Kidney (tissue), 14 donors: Measurements from ENCODE around the gene PSMC4. TPM values are rescaled to one million over a fixed set of nuclear protein-coding genes. Genes with fewer than 3 reads are reported as not detected.

Experiments used
- DNase-seq, 5 donors: peaks; one replicate each; pipeline ENCODE4 v3.0.0-alpha.2; 2013 to 2020
- FAIRE-seq: peaks from 2 replicates; lab custom pipeline; 2012; peaks lifted over from hg19 to GRCh38; lab: Jason Lieb, UNC
- H3K27ac ChIP-seq, 2 donors: one replicate each; pipeline ENCODE4 v1.7.0; 2013; ENCODE audit warnings: low read depth in 2 of 2, low read length in 2 of 2, inconsistent platforms in 1 of 2
- H3K27me3 ChIP-seq: one replicate; pipeline ENCODE4 v1.7.1; 2013; ENCODE audit warnings: low read length, inconsistent platforms; ENCODE audit not compliant: control insufficient read depth, insufficient read depth
- H3K36me3 ChIP-seq, 3 donors: one replicate each; pipeline versions ENCODE4 v1.7.0 to v1.7.1; 2013; ENCODE audit warnings: low read length in 3 of 3, control low read depth in 1 of 3, inconsistent platforms in 1 of 3; ENCODE audit not compliant: insufficient read depth in 3 of 3, control insufficient read depth in 2 of 3
- H3K4me1 ChIP-seq, 3 donors: one replicate each; pipeline versions ENCODE4 v1.7.0 to v1.7.1; 2013; ENCODE audit warnings: low read length in 3 of 3, inconsistent platforms in 1 of 3, low read depth in 1 of 3; ENCODE audit not compliant: control insufficient read depth in 2 of 3, insufficient read depth in 2 of 3
- H3K4me3 ChIP-seq, 3 donors: one replicate each; pipeline versions ENCODE4 v1.7.0 to v1.8.1; 2013; ENCODE audit warnings: low read length in 3 of 3, control low read depth in 1 of 3, inconsistent platforms in 1 of 3
- H3K9ac ChIP-seq, 3 donors: one replicate each; pipeline versions ENCODE4 v1.7.0 to v1.7.1; 2013; ENCODE audit warnings: low read length in 3 of 3, control low read depth in 1 of 3, inconsistent platforms in 1 of 3
- H3K9me3 ChIP-seq, 3 donors: one replicate each; pipeline versions ENCODE4 v1.7.0 to v1.7.1; 2013; ENCODE audit warnings: low read length in 3 of 3, control low read depth in 1 of 3, inconsistent platforms in 1 of 3; ENCODE audit not compliant: control insufficient read depth in 2 of 3, insufficient read depth in 1 of 3
- intact Hi-C: fragments of 100-400 bp; cut with DNase I; formaldehyde crosslinking; loops from one replicate; pipeline ENCODE4 v1.11.1; 2022
- polyA plus RNA-seq: library from polyadenylated mRNA; stranded (reverse); fragments of 350-450 nt; fragmentation: Illumina TruSeq; extraction: RNeasy Lipid Tissue Mini Kit (QIAGEN cat#74804); gene quantifications from one replicate; pipeline ENCODE4 v1.2.3, GENCODE V29; 2014; ENCODE audit warnings: low read depth, low replicate concordance; ENCODE audit not compliant: insufficient read depth
- total RNA-seq: library from RNA; stranded (reverse); fragmentation: NEBNext Ultra II Directional; extraction: Animal tissue kit (Norgen Biotek cat#: 25700); gene quantifications from one replicate; pipeline ENCODE4 v1.2.1, GENCODE V29; 2021
- TF ChIP-seq, protein P1 (sequence below): IDR thresholded peaks from 3 replicates; pipeline ENCODE4 v1.5.1; 2012; ENCODE audit warnings: mild to moderate bottlenecking, moderate library complexity, borderline replicate concordance; ENCODE audit not compliant: insufficient read depth; ENCODE audit errors: extremely low read depth
- donor health status: control.
- donor health status: control.
- donor health status: control.
- donor health status: control.
- donor health status: control.
- donor health status: DM: yes; HTN: yes; CAD: no.
- donor health status: Normal renal cell carcinoma (clear cell type).

Gene PSMC4
- total and polyA plus RNA-seq, 2 donors from 2014 or later = 84.7 to 113 TPM

DNA sequence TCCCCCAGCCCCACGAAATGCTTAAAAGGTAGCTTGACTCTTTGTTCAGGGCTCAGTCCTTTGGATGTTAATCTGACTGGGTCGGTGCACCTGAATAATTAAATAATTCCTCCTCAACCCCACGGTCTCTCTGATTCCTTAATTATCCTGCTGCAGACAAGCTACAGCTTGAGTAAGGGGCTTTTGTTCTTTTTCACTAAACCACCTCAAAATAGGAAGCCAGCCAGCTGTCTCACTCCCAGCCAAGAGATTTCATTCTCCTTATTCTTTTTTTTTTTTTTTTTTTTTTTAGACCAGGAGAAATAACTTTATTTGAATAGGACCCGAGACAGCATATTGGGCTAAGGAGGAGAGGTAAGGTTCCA, 28.6 kb upstream of the PSMC4 start:
- no peaks in the 10 kb centered on the region for H3K36me3 ChIP-seq
- peaks cover 3 to 20% (median 7%) of the 10 kb centered on the region in 3 donors for H3K4me1 ChIP-seq
- no peak overlapping the region for H3K9ac ChIP-seq
- H3K27ac ChIP-seq = no peak overlapping the region
- H3K9me3 ChIP-seq = no peaks in the 10 kb centered on the region
- FAIRE-seq (no peak), DNase-seq (peak in 2 of 5 donors; percentile 23 to 29)
- no peaks in the 10 kb centered on the region for H3K27me3 ChIP-seq
- TF ChIP-seq, protein P1, sequence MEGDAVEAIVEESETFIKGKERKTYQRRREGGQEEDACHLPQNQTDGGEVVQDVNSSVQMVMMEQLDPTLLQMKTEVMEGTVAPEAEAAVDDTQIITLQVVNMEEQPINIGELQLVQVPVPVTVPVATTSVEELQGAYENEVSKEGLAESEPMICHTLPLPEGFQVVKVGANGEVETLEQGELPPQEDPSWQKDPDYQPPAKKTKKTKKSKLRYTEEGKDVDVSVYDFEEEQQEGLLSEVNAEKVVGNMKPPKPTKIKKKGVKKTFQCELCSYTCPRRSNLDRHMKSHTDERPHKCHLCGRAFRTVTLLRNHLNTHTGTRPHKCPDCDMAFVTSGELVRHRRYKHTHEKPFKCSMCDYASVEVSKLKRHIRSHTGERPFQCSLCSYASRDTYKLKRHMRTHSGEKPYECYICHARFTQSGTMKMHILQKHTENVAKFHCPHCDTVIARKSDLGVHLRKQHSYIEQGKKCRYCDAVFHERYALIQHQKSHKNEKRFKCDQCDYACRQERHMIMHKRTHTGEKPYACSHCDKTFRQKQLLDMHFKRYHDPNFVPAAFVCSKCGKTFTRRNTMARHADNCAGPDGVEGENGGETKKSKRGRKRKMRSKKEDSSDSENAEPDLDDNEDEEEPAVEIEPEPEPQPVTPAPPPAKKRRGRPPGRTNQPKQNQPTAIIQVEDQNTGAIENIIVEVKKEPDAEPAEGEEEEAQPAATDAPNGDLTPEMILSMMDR = no peak
- intact Hi-C loops = no loop called here
- H3K4me3 ChIP-seq = no peak overlapping the region

DNA sequence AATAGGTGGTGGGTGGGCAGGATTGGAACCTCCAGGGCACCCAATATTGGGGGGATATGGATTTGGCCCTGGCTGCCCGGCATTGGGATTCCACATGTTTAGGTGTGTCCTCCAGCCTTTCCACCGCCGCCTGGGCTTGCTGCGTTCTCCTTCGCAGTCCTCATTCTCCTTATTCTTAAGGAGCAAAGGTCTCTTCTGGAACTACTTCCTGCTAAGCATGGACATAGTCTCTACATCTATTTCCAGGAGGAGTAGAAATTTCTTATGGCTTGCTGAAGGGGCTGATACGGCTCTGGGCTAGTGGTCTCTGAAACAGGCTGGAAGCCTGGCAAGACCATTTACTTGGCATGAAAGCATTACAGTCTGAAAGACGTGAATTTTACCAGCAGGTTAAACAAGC, 27.4 kb upstream of the PSMC4 start:
- no peaks in the 10 kb centered on the region for H3K9me3 ChIP-seq
- no peaks in the 10 kb centered on the region for H3K27me3 ChIP-seq
- H3K4me3 ChIP-seq = no peak overlapping the region
- peaks cover 3 to 20% (median 7%) of the 10 kb centered on the region in 3 donors for H3K4me1 ChIP-seq
- TF ChIP-seq, protein P1 = no peak
- H3K27ac ChIP-seq = peak overlapping the region; percentile 45 to 76
- H3K36me3 ChIP-seq = no peaks in the 10 kb centered on the region
- intact Hi-C loops = no loop called here
- FAIRE-seq (no peak), DNase-seq (peak in 1 of 5 donors; percentile 8)
- H3K9ac ChIP-seq = no peak overlapping the region

DNA sequence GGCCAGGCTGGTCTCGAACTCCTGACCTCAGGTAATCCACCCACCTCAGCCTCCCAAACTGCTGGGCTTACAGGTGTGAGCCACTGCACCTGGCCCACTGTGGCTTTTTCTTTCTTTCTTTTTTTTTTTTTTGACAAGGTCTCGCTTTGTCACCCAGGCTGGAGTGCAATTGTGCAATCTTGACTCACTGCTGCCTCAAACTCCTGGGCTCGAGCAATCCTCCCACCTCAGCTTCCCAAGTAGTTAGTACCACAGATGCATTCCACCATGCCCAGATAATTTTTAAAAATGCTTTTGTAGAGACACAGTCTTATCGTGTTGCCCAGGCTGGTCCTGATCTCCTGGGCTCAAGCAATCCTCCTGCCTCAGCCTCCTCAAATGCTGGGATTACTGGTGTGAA, 24.4 kb upstream of the PSMC4 start:
- Histone ChIP-seq H3K4me3 (no peak overlapping the region), H3K27me3 (no peaks in the 10 kb centered on the region), H3K27ac (no peak overlapping the region), H3K4me1 (peaks cover 3 to 14% (median 7%) of the 10 kb centered on the region in 3 donors), H3K9ac (no peak overlapping the region), H3K36me3 (no peaks in the 10 kb centered on the region), H3K9me3 (no peaks in the 10 kb centered on the region)
- FAIRE-seq = no peak
- DNase-seq = no peak
- TF ChIP-seq, protein P1 = no peak
- intact Hi-C loops = no loop called here
